IMR-90 (cell line): ENCODE measurements around the gene GBF1. TPM values are rescaled to one million over a fixed set of nuclear protein-coding genes. Genes with fewer than 3 reads are reported as not detected.

Experiments used
- ATAC-seq: fragments of 200-7000 bp; cut with Tn5 transposase; 2 replicates; pipeline ENCODE4 v1.9.1; 2020; ENCODE audit warnings: low read depth, mild to moderate bottlenecking, moderate library complexity
- BruUV-seq: library from RNA; stranded (reverse); fragments of 400-500 nt; replicated peaks from 2 replicates; lab custom pipeline; 2021; lab: Mats Ljungman, UMichigan
- CTCF ChIA-PET: fragments of 300-600 bp; formaldehyde crosslinking; extraction: SDS; loops from one replicate; lab custom pipeline; 2021; ENCODE audit warnings: antibody characterized with exemption; lab: Yijun Ruan, JAX
- POLR2A ChIA-PET: fragments of 300-600 bp; sonication (Branson Sonifier 250); formaldehyde crosslinking; loops from one replicate; lab custom pipeline; 2022; ENCODE audit warnings: antibody characterized with exemption; ENCODE audit not compliant: unreplicated experiment; lab: Charles Lee
- DNase-seq: peaks from one replicate; pipeline ENCODE4 v3.0.0; 2013
- H2AFZ ChIP-seq: replicated peaks from 2 replicates; pipeline ENCODE3; 2013; ENCODE audit warnings: low read length, mild to moderate bottlenecking; ENCODE audit not compliant: poor library complexity
- H2AK5ac ChIP-seq: 2 replicates; pipeline ENCODE4 v1.6.1; 2013; ENCODE audit warnings: low read depth, low read length, inconsistent platforms
- H2AK9ac ChIP-seq: replicated peaks from 2 replicates; pipeline ENCODE3; 2013; ENCODE audit warnings: mild to moderate bottlenecking, low read depth, low read length, moderate library complexity; ENCODE audit not compliant: poor library complexity
- H2BK120ac ChIP-seq: 2 replicates; pipeline ENCODE4 v1.6.1; 2013; ENCODE audit warnings: low read depth, low read length, inconsistent platforms
- H2BK15ac ChIP-seq: 3 replicates; pipeline ENCODE4 v1.6.1; 2013; ENCODE audit warnings: low read depth, low read length, inconsistent platforms
- H2BK20ac ChIP-seq: 2 replicates; pipeline ENCODE4 v1.6.1; 2013; ENCODE audit warnings: low read depth, mild to moderate bottlenecking, inconsistent platforms, low read length, moderate library complexity
- H2BK5ac ChIP-seq: 2 replicates; pipeline ENCODE4 v1.6.1; 2013; ENCODE audit warnings: mild to moderate bottlenecking, low read depth, low read length, inconsistent platforms; ENCODE audit not compliant: poor library complexity, severe bottlenecking
- H3K14ac ChIP-seq: replicated peaks from 2 replicates; pipeline ENCODE4 v1.6.1; 2013; ENCODE audit warnings: low read depth, low read length, inconsistent platforms
- H3K18ac ChIP-seq: 2 replicates; pipeline ENCODE4 v1.6.1; 2013; ENCODE audit warnings: low read depth, low read length, control low read depth
- H3K23ac ChIP-seq: 2 replicates; pipeline ENCODE4 v1.6.1; 2013; ENCODE audit warnings: low read depth, low read length, inconsistent platforms
- H3K27ac ChIP-seq: 2 replicates; pipeline ENCODE4 v1.5.1; 2013; ENCODE audit warnings: mild to moderate bottlenecking, control low read depth, low read length; ENCODE audit not compliant: insufficient read depth
- H3K27me3 ChIP-seq: 2 replicates; pipeline ENCODE4 v1.6.1; 2013; ENCODE audit warnings: low read length; ENCODE audit not compliant: control insufficient read depth, insufficient read depth
- H3K36me3 ChIP-seq: 2 replicates; pipeline ENCODE4 v1.6.1; 2013; ENCODE audit warnings: low read length, mixed read lengths; ENCODE audit not compliant: control insufficient read depth, insufficient read depth
- H3K4ac ChIP-seq: 2 replicates; pipeline ENCODE4 v1.6.1; 2013; ENCODE audit warnings: low read depth, low read length, inconsistent platforms
- H3K4me1 ChIP-seq: 2 replicates; pipeline ENCODE4 v1.6.1; 2013; ENCODE audit warnings: low read length, mixed read lengths; ENCODE audit not compliant: control insufficient read depth, insufficient read depth
- H3K4me2 ChIP-seq: 2 replicates; pipeline ENCODE4 v1.6.1; 2013; ENCODE audit warnings: low read depth, mild to moderate bottlenecking, control low read depth, low read length, moderate library complexity
- H3K4me3 ChIP-seq: 2 replicates; pipeline ENCODE4 v1.5.1; 2013; ENCODE audit warnings: low read depth, mild to moderate bottlenecking, control low read depth, low read length, moderate library complexity; ENCODE audit not compliant: insufficient read depth
- H3K56ac ChIP-seq: 2 replicates; pipeline ENCODE4 v1.6.1; 2013; ENCODE audit warnings: low read length, inconsistent platforms; ENCODE audit not compliant: insufficient read depth; ENCODE audit errors: extremely low read depth
- H3K79me1 ChIP-seq, 2 experiments: 2 replicates each; pipeline ENCODE4 v1.6.1; 2013; ENCODE audit warnings: low read length in 2 of 2, inconsistent platforms in 1 of 2, low read depth in 1 of 2
- H3K9ac ChIP-seq: 2 replicates; pipeline ENCODE4 v1.6.1; 2013; ENCODE audit warnings: low read depth, low read length, control low read depth
- H3K9me1 ChIP-seq: 2 replicates; pipeline ENCODE4 v1.6.1; 2013; ENCODE audit warnings: low read length, inconsistent platforms; ENCODE audit not compliant: insufficient read depth
- H3K9me3 ChIP-seq: 2 replicates; pipeline ENCODE4 v1.6.1; 2013; ENCODE audit warnings: low read length; ENCODE audit not compliant: control insufficient read depth, insufficient read depth
- H4K20me1 ChIP-seq: 2 replicates; pipeline ENCODE4 v1.6.1; 2013; ENCODE audit warnings: low read length, inconsistent platforms; ENCODE audit not compliant: insufficient read depth
- H4K5ac ChIP-seq: 2 replicates; pipeline ENCODE4 v1.6.1; 2013; ENCODE audit warnings: mild to moderate bottlenecking, low read depth, low read length, control low read depth
- H4K8ac ChIP-seq, 2 experiments: 2 replicates each; pipeline ENCODE4 v1.6.1; 2013; ENCODE audit warnings: low read depth in 2 of 2, low read length in 2 of 2, control low read depth in 1 of 2, inconsistent platforms in 1 of 2
- H4K91ac ChIP-seq: 2 replicates; pipeline ENCODE4 v1.6.1; 2013; ENCODE audit warnings: low read depth, low read length, inconsistent platforms; ENCODE audit not compliant: insufficient read depth
- BHLHE40 ChIP-seq: fragments of 150-350 bp; IDR thresholded peaks from 2 replicates; pipeline ENCODE4 v1.6.1; 2016; ENCODE audit warnings: mild to moderate bottlenecking, low read depth, low read length
- CEBPB ChIP-seq: IDR thresholded peaks from 2 replicates; pipeline ENCODE4 v1.6.1; 2012; ENCODE audit warnings: low read depth, low read length, improper control_type of control experiment
- CHD1 ChIP-seq: IDR thresholded peaks from 2 replicates; pipeline ENCODE4 v1.6.1; 2012; ENCODE audit warnings: low read depth, low read length, improper control_type of control experiment
- CTCF ChIP-seq: conservative IDR thresholded peaks from 2 replicates; pipeline ENCODE4 v1.5.1; 2012; ENCODE audit warnings: mild to moderate bottlenecking, low read depth, low read length, improper control_type of control experiment
- ELK1 ChIP-seq: fragments of 150-350 bp; IDR thresholded peaks from 2 replicates; pipeline ENCODE4 v1.6.1; 2016; ENCODE audit warnings: low read depth, mild to moderate bottlenecking, low read length, moderate library complexity, borderline replicate concordance
- FOS ChIP-seq: fragments of 150-350 bp; IDR thresholded peaks from 2 replicates; pipeline ENCODE4 v1.6.1; 2016; ENCODE audit warnings: low read depth, low read length
- MAFK ChIP-seq: IDR thresholded peaks from 2 replicates; pipeline ENCODE4 v1.6.1; 2012; ENCODE audit warnings: low read depth, low read length, improper control_type of control experiment
- MAZ ChIP-seq: IDR thresholded peaks from 2 replicates; pipeline ENCODE4 v1.6.1; 2012; ENCODE audit warnings: low read depth, mild to moderate bottlenecking, low read length, improper control_type of control experiment, moderate library complexity, borderline replicate concordance
- MXI1 ChIP-seq: IDR thresholded peaks from 2 replicates; pipeline ENCODE4 v1.6.1; 2012; ENCODE audit warnings: low read depth, mild to moderate bottlenecking, low read length, moderate library complexity, borderline replicate concordance
- NFE2L2 ChIP-seq: fragments of 150-350 bp; IDR thresholded peaks from 2 replicates; pipeline ENCODE4 v1.6.1; 2016; ENCODE audit warnings: low read depth, mild to moderate bottlenecking, low read length
- POLR2A ChIP-seq: IDR thresholded peaks from 2 replicates; pipeline ENCODE4 v1.6.1; 2012; ENCODE audit warnings: mild to moderate bottlenecking, low read depth, low read length
- RAD21 ChIP-seq: IDR thresholded peaks from 2 replicates; pipeline ENCODE4 v1.6.1; 2012; ENCODE audit warnings: low read length, improper control_type of control experiment
- RCOR1 ChIP-seq: IDR thresholded peaks from 2 replicates; pipeline ENCODE4 v1.6.1; 2012; ENCODE audit warnings: mild to moderate bottlenecking, low read length, improper control_type of control experiment; ENCODE audit not compliant: insufficient replicate concordance
- RFX5 ChIP-seq: IDR thresholded peaks from 2 replicates; pipeline ENCODE4 v1.8.0; 2012; ENCODE audit warnings: low read depth, mild to moderate bottlenecking, low read length, moderate library complexity
- SMC3 ChIP-seq: fragments of 150-350 bp; IDR thresholded peaks from 2 replicates; pipeline ENCODE4 v1.6.1; 2016; ENCODE audit warnings: low read depth, mild to moderate bottlenecking, antibody characterized with exemption, low read length, moderate library complexity
- USF2 ChIP-seq: fragments of 150-350 bp; IDR thresholded peaks from 2 replicates; pipeline ENCODE4 v1.6.1; 2017; ENCODE audit warnings: mild to moderate bottlenecking, antibody characterized with exemption, low read length, low read depth
- WGBS, 2 experiments: methylation state at CpG; one replicate each; pipeline versions ENCODE4 v1.1.5 to v1.1.7; 2013; ENCODE audit warnings: missing lambda C conversion rate in 2 of 2; ENCODE audit not compliant: insufficient read length in 1 of 2; ENCODE audit errors: extremely low coverage in 2 of 2; 5-methylcytosine and 5-hydroxymethylcytosine counted together
- dilution Hi-C: fragments of 300-500 bp; cut with HindIII; formaldehyde crosslinking; loops from one replicate; pipeline ENCODE4 v1.14.3; 2018; ENCODE audit warnings: low sequenced_read_pairs; ENCODE audit not compliant: unreplicated experiment
- in situ Hi-C: fragments of 300-500 bp; cut with MboI; formaldehyde crosslinking; loops from 3 replicates; pipeline ENCODE4 v1.14.3; 2019; ENCODE audit warnings: low sequenced_read_pairs, inconsistent platforms, mixed read lengths
- intact Hi-C: fragments of 100-400 bp; cut with micrococcal nuclease; formaldehyde crosslinking; loops from 2 replicates; pipeline ENCODE4 v1.10.0; 2022
- polyA plus RNA-seq, 3 experiments: library from polyadenylated mRNA; depleted of rRNA; stranded (reverse); fragments of >200 nt; gene quantifications; 2 replicates each; pipeline ENCODE4 v1.2.3, GENCODE V29; 2012; ENCODE audit warnings: low replicate concordance in 1 of 3
- total RNA-seq: library from RNA; depleted of rRNA; stranded (reverse); fragments of >200 nt; gene quantifications from 2 replicates; pipeline ENCODE4 v1.2.3, GENCODE V29; 2012

Gene GBF1
- total and polyA plus RNA-seq, 2 of the 4 experiments (the other 2 are of a cell fraction), result 38.7 to 40.1 TPM

- dilution Hi-C loops (no loop called here), in situ Hi-C loops (no loop called here), intact Hi-C loops (no loop called here)
- H4K5ac ChIP-seq, result no peak overlapping the region
- no peaks in the 10 kb centered on the region for H3K9me3 ChIP-seq
- H2BK120ac ChIP-seq, result no peak overlapping the region
- H2BK20ac ChIP-seq, result no peak overlapping the region
- no peak overlapping the region for H2AK5ac ChIP-seq
- no TSS peak for BruUV-seq
- H3K4me2 ChIP-seq, result no peak overlapping the region
- no peak overlapping the region for H3K4me3 ChIP-seq
- no peak overlapping the region for H3K4ac ChIP-seq
- H3K79me1 ChIP-seq, result peaks cover 36 to 77% of the 10 kb centered on the region in 2 experiments
- H3K9me1 ChIP-seq, result peaks cover 6% of the 10 kb centered on the region
- H3K56ac ChIP-seq, result no peak overlapping the region
- WGBS, 2 experiments, result 60% methylated on average over 1 of the region's 2 CpGs; no CpG with 5 or more reads in 1 of the 2 experiments
- H3K4me1 ChIP-seq, result no peaks in the 10 kb centered on the region
- no peaks in the 10 kb centered on the region for H3K27me3 ChIP-seq
- DNase-seq (no peak), ATAC-seq (no peak)
- POLR2A ChIA-PET, result no interaction called here
- H2BK5ac ChIP-seq, result no peak overlapping the region
- no peak overlapping the region for H4K8ac ChIP-seq
- H3K36me3 ChIP-seq, result no peaks in the 10 kb centered on the region
- peaks cover 55% of the 10 kb centered on the region for H4K20me1 ChIP-seq
- H3K23ac ChIP-seq, result no peak overlapping the region
- no peak for TF ChIP-seq CTCF
- no peak for TF ChIP-seq RAD21
- no peak for TF ChIP-seq CHD1
- no peak for TF ChIP-seq POLR2A
- no peak for TF ChIP-seq SMC3
- TF ChIP-seq FOS, result no peak
- TF ChIP-seq BHLHE40, result no peak
- TF ChIP-seq MXI1, result no peak
- no peak for TF ChIP-seq MAFK
- no peak for TF ChIP-seq RCOR1
- TF ChIP-seq USF2, result no peak
- TF ChIP-seq MAZ, result no peak
- no peak for TF ChIP-seq RFX5
- TF ChIP-seq ELK1, result no peak
- TF ChIP-seq NFE2L2, result no peak
- no peak for TF ChIP-seq CEBPB
- H2AFZ ChIP-seq, result no peak overlapping the region
- CTCF ChIA-PET, result no interaction called here
- H3K14ac ChIP-seq, result no peak overlapping the region
- no peak overlapping the region for H3K9ac ChIP-seq
- no peak overlapping the region for H2AK9ac ChIP-seq
- H3K27ac ChIP-seq, result no peak overlapping the region
- no peak overlapping the region for H2BK15ac ChIP-seq
- no peak overlapping the region for H3K18ac ChIP-seq
- H4K91ac ChIP-seq, result no peak overlapping the region
Measured at GRCh38 chr10:102286216-102286615, 40.9 kb downstream of the GBF1 start.
